Left lung (tissue), 10 donors: Measurements from ENCODE around the gene MRPS27. TPM values are rescaled to one million over a fixed set of nuclear protein-coding genes. Genes with fewer than 3 reads are reported as not detected.

Experiments
- ATAC-seq: fragments of 200-7000 bp; cut with Tn5 transposase; one replicate; pipeline ENCODE4 v1.9.1; 2020; ENCODE audit warnings: moderate library complexity
- DNase-seq, 4 donors: peaks; one replicate each; pipeline ENCODE4 v3.0.0-alpha.2; 2013 to 2020
- H3K27ac ChIP-seq, 2 donors: fragments of 200-600 bp; sonication (generic) in 1 of 2; one replicate each; pipeline versions ENCODE4 v1.5.0 to v1.8.0; 2020 to 2021
- H3K27me3 ChIP-seq, 2 donors: fragments of 200-600 bp; sonication (generic) in 1 of 2; one replicate each; pipeline versions ENCODE4 v1.5.0 to v1.8.0; 2020 to 2021
- H3K36me3 ChIP-seq, 2 donors: fragments of 200-600 bp; sonication (generic) in 1 of 2; one replicate each; pipeline versions ENCODE4 v1.5.0 to v1.8.0; 2020 to 2021
- H3K4me1 ChIP-seq, 2 donors: fragments of 200-600 bp; one replicate each; pipeline ENCODE4 v1.8.0; 2021
- H3K4me3 ChIP-seq, 2 donors: fragments of 200-600 bp; sonication (generic) in 1 of 2; one replicate each; pipeline versions ENCODE4 v1.5.0 to v1.8.0; 2020 to 2021; ENCODE audit warnings: mild to moderate bottlenecking in 1 of 2
- H3K9me3 ChIP-seq, 2 donors: fragments of 200-600 bp; sonication (generic) in 1 of 2; one replicate each; pipeline versions ENCODE4 v1.5.0 to v1.8.0; 2020 to 2021
- CTCF ChIP-seq, 2 donors: fragments of 200-600 bp; sonication (generic) in 1 of 2; IDR thresholded peaks; one replicate each; pipeline versions ENCODE4 v1.5.0 to v1.8.0; 2021; ENCODE audit warnings: antibody characterized with exemption in 2 of 2
- intact Hi-C, 2 donors: fragments of 100-400 bp; cut with DNase I; formaldehyde crosslinking; loops; one replicate each; pipeline versions ENCODE4 v1.11.2 to v1.14.2; 2022
- polyA plus RNA-seq, 6 donors: library from polyadenylated mRNA; unstranded; fragments of 120-200 nt; gene quantifications; one replicate each; pipeline ENCODE4 v1.2.1, GENCODE V29; 2013; ENCODE audit not compliant: insufficient read length in 6 of 6
- total RNA-seq, 2 donors: library from RNA; stranded (reverse); fragmentation: NEBNext Ultra II Directional; extraction: Animal tissue kit (Norgen Biotek cat#: 25700); gene quantifications; one replicate each; pipeline ENCODE4 v1.2.1, GENCODE V29; 2021
- donor health status: DM: no; HTN: yes; CAD: no.
- donor health status: DM: no; HTN: no; CAD: no.

Gene MRPS27
- total and polyA plus RNA-seq, 8 donors, result 44.1 to 79.8 (median 65.4) TPM

GRCh38 chr5:72314571-72315172 lies 5.4 kb downstream of the MRPS27 start:
- H3K4me3 ChIP-seq, result no peak overlapping the region
- ATAC-seq (peak; percentile 77), DNase-seq (peak in 1 of 4 donors; percentile 65)
- peaks cover 0 to 30% of the 10 kb centered on the region in 2 donors for H3K4me1 ChIP-seq
- intact Hi-C loops, result no loop called here
- TF ChIP-seq CTCF (IDR thresholded peaks at IDR 0.05), result no peak
- H3K27ac ChIP-seq, result no peak overlapping the region
- H3K9me3 ChIP-seq, result no peaks in the 10 kb centered on the region
- H3K36me3 ChIP-seq, result peaks cover 0 to 48% of the 10 kb centered on the region in 2 donors
- no peaks in the 10 kb centered on the region for H3K27me3 ChIP-seq

- Histone ChIP-seq H3K4me1 (peaks cover 2 to 23% of the 10 kb centered on the region in 2 donors), H3K4me3 (no peak overlapping the region), H3K27ac (no peak overlapping the region), H3K27me3 (no peaks in the 10 kb centered on the region), H3K36me3 (peaks cover 0 to 53% of the 10 kb centered on the region in 2 donors), H3K9me3 (no peaks in the 10 kb centered on the region)
- DNase-seq, result no peak
- no peak for ATAC-seq
- TF ChIP-seq CTCF (IDR thresholded peaks at IDR 0.05), result no peak
- intact Hi-C loops, result no loop called here
Observed at GRCh38 chr5:72313141-72313540, 6.9 kb downstream of the MRPS27 start.

GRCh38 chr5:72308853-72309191 lies 11.2 kb downstream of the MRPS27 start:
- no peaks in the 10 kb centered on the region for H3K27me3 ChIP-seq
- no peak for TF ChIP-seq CTCF (IDR thresholded peaks at IDR 0.05)
- H3K4me1 ChIP-seq, result peaks cover 2 to 14% of the 10 kb centered on the region in 2 donors
- ATAC-seq (no peak), DNase-seq (no peak)
- intact Hi-C loops, result no loop called here
- peak overlapping the region; percentile 15 to 96 for H3K27ac ChIP-seq
- no peaks in the 10 kb centered on the region for H3K9me3 ChIP-seq
- peak overlapping the region in 1 of 2 donors; percentile 68 for H3K4me3 ChIP-seq
- H3K36me3 ChIP-seq, result peaks cover 0 to 45% of the 10 kb centered on the region in 2 donors

GRCh38 chr5:72307968-72308852 lies 11.8 kb downstream of the MRPS27 start:
- Histone ChIP-seq H3K9me3 (no peaks in the 10 kb centered on the region), H3K27ac (peak overlapping the region; percentile 92 to 96), H3K36me3 (peaks cover 0 to 39% of the 10 kb centered on the region in 2 donors), H3K4me3 (peak overlapping the region; percentile 43 to 68), H3K4me1 (peaks cover 2 to 14% of the 10 kb centered on the region in 2 donors), H3K27me3 (no peaks in the 10 kb centered on the region)
- DNase-seq (peak; percentile 95 to 99 (median 98)), ATAC-seq (peak; percentile 99)
- intact Hi-C loops, result no loop called here
- TF ChIP-seq CTCF (IDR thresholded peaks at IDR 0.05), result peak; percentile 83 to 88

GRCh38 chr5:72307573-72307967 lies 12.5 kb downstream of the MRPS27 start:
- no peaks in the 10 kb centered on the region for H3K9me3 ChIP-seq
- H3K36me3 ChIP-seq, result peaks cover 0 to 33% of the 10 kb centered on the region in 2 donors
- no peak for TF ChIP-seq CTCF (IDR thresholded peaks at IDR 0.05)
- DNase-seq (no peak), ATAC-seq (peak; percentile 1)
- H3K27me3 ChIP-seq, result no peaks in the 10 kb centered on the region
- intact Hi-C loops, result no loop called here
- peak overlapping the region; percentile 43 to 68 for H3K4me3 ChIP-seq
- peak overlapping the region; percentile 92 to 96 for H3K27ac ChIP-seq
- H3K4me1 ChIP-seq, result peaks cover 2 to 14% of the 10 kb centered on the region in 2 donors
